SK-N-MC (cell line): Measurements from ENCODE around the gene KCNQ1OT1.

Experiments used
- EZH2 ChIP-seq: fragments of 200-600 bp; sonication (generic); IDR thresholded peaks from one replicate; pipeline ENCODE4 v1.6.1; 2017; ENCODE audit warnings: antibody characterized with exemption
- FOXP2 ChIP-seq: optimal IDR thresholded peaks from 2 replicates; pipeline ENCODE3; 2011; ENCODE audit warnings: mild to moderate bottlenecking, moderate library complexity; ENCODE audit not compliant: insufficient read depth; ENCODE audit errors: extremely low read length, control extremely low read depth
- POLR2AphosphoS5 ChIP-seq: IDR thresholded peaks from 2 replicates; pipeline ENCODE4 v1.6.1; 2012; ENCODE audit warnings: mild to moderate bottlenecking, low read depth, low read length, borderline replicate concordance

- TF ChIP-seq EZH2 (no peak), POLR2AphosphoS5 (no peak), FOXP2 (no peak)
Observed at GRCh38 chr11:2668876-2669275, 30.9 kb downstream of the KCNQ1OT1 start.
